Hepatocyte (in vitro differentiated cells): Measurements from ENCODE around the gene ANKRD12.

ENCODE experiments used
- CTCF ChIP-seq: fragments of 200-600 bp; sonication (generic); IDR thresholded peaks from 2 replicates; pipeline ENCODE4 v1.5.1; 2016; ENCODE audit warnings: antibody characterized with exemption, mild to moderate bottlenecking; ENCODE audit not compliant: poor library complexity
- EZH2 ChIP-seq: fragments of 200-600 bp; sonication (generic); IDR thresholded peaks from 2 replicates; pipeline ENCODE4 v1.6.1; 2016; ENCODE audit warnings: antibody characterized with exemption, mild to moderate bottlenecking, borderline replicate concordance

- TF ChIP-seq CTCF (no peak), EZH2 (no peak)
Measured at GRCh38 chr18:9123520-9123919, 13.1 kb upstream of the ANKRD12 start.
